Esophagus muscularis mucosa (tissue), 4 donors: ENCODE data around the gene NDUFV1. TPM values are rescaled to one million over a fixed set of nuclear protein-coding genes. Genes with fewer than 3 reads are reported as not detected.
"Not testable (repeated sequence)": the region's sequence is repeated elsewhere in the genome, so short reads cannot be mapped to it uniquely, and the experiment has no call there.

Source experiments
- DNase-seq: peaks from one replicate; pipeline ENCODE4 v3.0.0-alpha.2; 2017; ENCODE audit errors: extremely low spot score
- H3K27ac ChIP-seq, 4 donors: fragments of 200-600 bp; sonication (generic); replicated peaks in 1 of 4; 1 replicate in 3 of 4; 2 replicates in 1 of 4; pipeline ENCODE4 v1.5.1; 2016 to 2019; ENCODE audit warnings: mild to moderate bottlenecking in 1 of 4
- H3K27me3 ChIP-seq, 4 donors: fragments of 200-600 bp; sonication (generic); one replicate each; pipeline versions ENCODE4 v1.5.1 to v1.6.0; 2016 to 2019
- H3K36me3 ChIP-seq, 4 donors: fragments of 200-600 bp; sonication (generic); one replicate each; pipeline ENCODE4 v1.5.1; 2016 to 2019
- H3K4me1 ChIP-seq, 4 donors: fragments of 200-600 bp; sonication (generic); one replicate each; pipeline ENCODE4 v1.5.1; 2016 to 2019
- H3K4me3 ChIP-seq, 4 donors: fragments of 200-600 bp; sonication (generic); 1 replicate in 2 of 4; 2 replicates in 2 of 4; pipeline ENCODE4 v1.5.1; 2016 to 2019; ENCODE audit warnings: mild to moderate bottlenecking in 4 of 4, moderate library complexity in 1 of 4
- H3K9me3 ChIP-seq, 4 donors: fragments of 200-600 bp; sonication (generic); 1 replicate in 3 of 4; 2 replicates in 1 of 4; pipeline ENCODE4 v1.5.1; 2016 to 2019
- CTCF ChIP-seq, 3 experiments: fragments of 200-600 bp in 2 of 3; fragments of 450-650 bp in 1 of 3; sonication (generic) in 2 of 3; IDR thresholded peaks; one replicate each; pipeline ENCODE4 v1.5.1; 2017 to 2019; ENCODE audit warnings: antibody characterized with exemption in 3 of 3, mild to moderate bottlenecking in 2 of 3, moderate library complexity in 1 of 3
- EP300 ChIP-seq: sonication (generic); formaldehyde crosslinking; IDR thresholded peaks from one replicate; pipeline ENCODE4 v1.6.1; 2017; ENCODE audit warnings: antibody characterized with exemption
- POLR2A ChIP-seq: fragments of 450-650 bp; IDR thresholded peaks from one replicate; pipeline ENCODE4 v1.6.1; 2017; ENCODE audit warnings: antibody characterized with exemption, moderate library complexity, mild to moderate bottlenecking, low read depth
- POLR2AphosphoS5 ChIP-seq, 2 donors: sonication (generic); formaldehyde crosslinking; IDR thresholded peaks; one replicate each; pipeline ENCODE4 v1.6.1; 2017; ENCODE audit warnings: antibody characterized with exemption in 2 of 2
- WGBS: methylation state at CpG from one replicate; pipeline ENCODE4 v1.1.5; 2018; 5-methylcytosine and 5-hydroxymethylcytosine counted together
- intact Hi-C: fragments of 100-400 bp; cut with DNase I; formaldehyde crosslinking; loops from one replicate; pipeline ENCODE4 v1.15.1; 2023
- total RNA-seq, 4 donors: library from RNA; depleted of rRNA; stranded (reverse); fragments of >200 nt; gene quantifications; one replicate each; pipeline versions ENCODE4 v1.1.0 to v1.2.1, GENCODE V29; 2016

The NDUFV1 gene
- total RNA-seq, 4 donors from 2014 or later = 196 to 252 (median 212) TPM

GRCh38 chr11:67592880-67593564 is 13.7 kb upstream of the NDUFV1 start:
- H3K27me3 ChIP-seq = no peaks in the 10 kb centered on the region
- 71% methylated on average over 12 of the region's 12 CpGs for WGBS
- H3K36me3 ChIP-seq = peaks cover 0 to 15% (median 10%) of the 10 kb centered on the region in 4 donors
- intact Hi-C loops = no loop called here
- no peak overlapping the region for H3K27ac ChIP-seq
- H3K4me1 ChIP-seq = no peaks in the 10 kb centered on the region
- TF ChIP-seq POLR2AphosphoS5 (IDR thresholded peaks at IDR 0.05) = no peak
- TF ChIP-seq EP300 = no peak
- TF ChIP-seq CTCF (IDR thresholded peaks at IDR 0.05) = no peak
- no peak for TF ChIP-seq POLR2A
- no peak for DNase-seq
- H3K4me3 ChIP-seq = no peak overlapping the region
- H3K9me3 ChIP-seq = no peaks in the 10 kb centered on the region

- TF ChIP-seq EP300 (no peak), POLR2A (no peak), POLR2AphosphoS5 (IDR thresholded peaks at IDR 0.05) (no peak), CTCF (IDR thresholded peaks at IDR 0.05) (no peak)
- intact Hi-C loops = no loop called here
- Histone ChIP-seq H3K27ac (no peak overlapping the region), H3K27me3 (no peaks in the 10 kb centered on the region), H3K4me3 (no peak overlapping the region), H3K36me3 (peaks cover 0 to 9% (median 5%) of the 10 kb centered on the region in 4 donors), H3K9me3 (no peaks in the 10 kb centered on the region), H3K4me1 (no peaks in the 10 kb centered on the region)
- 59% methylated on average over 3 of the region's 3 CpGs for WGBS
- DNase-seq = no peak
Measured at GRCh38 chr11:67593565-67593905, 13.2 kb upstream of the NDUFV1 start.

GRCh38 chr11:67594480-67594879 is 12.3 kb upstream of the NDUFV1 start:
- 66% methylated on average over 3 of the region's 3 CpGs for WGBS
- H3K27ac ChIP-seq = no peak overlapping the region

GRCh38 chr11:67596753-67597300 is 9.9 kb upstream of the NDUFV1 start:
- no peak overlapping the region for H3K27ac ChIP-seq
- no peak for DNase-seq
- intact Hi-C loops = no loop called here
- H3K4me3 ChIP-seq = no peak overlapping the region
- TF ChIP-seq POLR2A (no peak), CTCF (IDR thresholded peaks at IDR 0.05) (no peak), EP300 (no peak), POLR2AphosphoS5 (IDR thresholded peaks at IDR 0.05) (no peak)
- H3K9me3 ChIP-seq = no peaks in the 10 kb centered on the region
- WGBS = 91% methylated on average over 1 of the region's 1 CpG
- H3K36me3 ChIP-seq = no peaks in the 10 kb centered on the region
- H3K4me1 ChIP-seq = no peaks in the 10 kb centered on the region
- no peaks in the 10 kb centered on the region for H3K27me3 ChIP-seq

More at GRCh38 chr11:67594480-67594879, 12.3 kb upstream of the NDUFV1 start:
- intact Hi-C loops = no loop called here
- Histone ChIP-seq H3K36me3 (no peaks in the 10 kb centered on the region), H3K4me3 (no peak overlapping the region), H3K9me3 (no peaks in the 10 kb centered on the region), H3K4me1 (no peaks in the 10 kb centered on the region), H3K27me3 (no peaks in the 10 kb centered on the region)
- TF ChIP-seq POLR2A = no peak
- TF ChIP-seq POLR2AphosphoS5 (IDR thresholded peaks at IDR 0.05) = no peak
- TF ChIP-seq EP300 = no peak
- no peak for TF ChIP-seq CTCF (IDR thresholded peaks at IDR 0.05)
- DNase-seq = no peak

- H3K4me1 ChIP-seq, H3K27me3 ChIP-seq, DNase-seq, H3K27ac ChIP-seq, H3K4me3 ChIP-seq, intact Hi-C loops, H3K9me3 ChIP-seq, H3K36me3 ChIP-seq: not testable (repeated sequence)
- WGBS = 100% methylated on average over 2 of the region's 3 CpGs
Measured at GRCh38 chr11:67597458-67597857, 9.3 kb upstream of the NDUFV1 start.

GRCh38 chr11:67597963-67598362 is 8.8 kb upstream of the NDUFV1 start:
- WGBS = 98% methylated on average over 8 of the region's 26 CpGs
- H3K9me3 ChIP-seq, H3K27me3 ChIP-seq, DNase-seq, H3K27ac ChIP-seq, H3K36me3 ChIP-seq, H3K4me3 ChIP-seq, intact Hi-C loops, H3K4me1 ChIP-seq: not testable (repeated sequence)
